Stimulated activated CD4-positive, alpha-beta T cell treated with anti-CD3 and anti-CD28 coated beads, TNF-alpha, amount 100 ng/mL, for 48 hours (primary cell): Measurements from ENCODE around the gene CCDC92B.

Source experiments
- DNase-seq, 3 donors: peaks; one replicate each; pipeline ENCODE4 v3.0.0-alpha.2; 2020; ENCODE audit warnings: low read depth in 3 of 3

CCDC92B gene

GRCh38 chr17:2778489-2778888 is 29.0 kb upstream of the CCDC92B start:
- no peak for DNase-seq

- no peak for DNase-seq
These were observed 27.9 kb upstream of the CCDC92B start for GRCh38 chr17:2777242-2777867.

GRCh38 chr17:2776589-2777241 is 27.3 kb upstream of the CCDC92B start:
- no peak for DNase-seq

GRCh38 chr17:2775206-2775605 is 25.8 kb upstream of the CCDC92B start:
- no peak for DNase-seq

- DNase-seq: no peak
These were observed 20.7 kb upstream of the CCDC92B start for GRCh38 chr17:2770129-2770528.

- DNase-seq: no peak
These were observed 9.4 kb upstream of the CCDC92B start for GRCh38 chr17:2758870-2759269.

GRCh38 chr17:2755891-2756724 is 6.7 kb upstream of the CCDC92B start:
- no peak for DNase-seq

- no peak for DNase-seq
These were observed 2.0 kb upstream of the CCDC92B start for GRCh38 chr17:2751491-2751890.

- DNase-seq: no peak
These were observed 1.3 kb upstream of the CCDC92B start for GRCh38 chr17:2750721-2751120.

- peak; percentile 33 to 51 (median 44) for DNase-seq
These were observed 331 bp upstream of the CCDC92B start for GRCh38 chr17:2749784-2750181.

- DNase-seq: no peak
These were observed 4.0 kb downstream of the CCDC92B start for GRCh38 chr17:2745317-2746037.

GRCh38 chr17:2737693-2738092 is 11.8 kb downstream of the CCDC92B start:
- DNase-seq: no peak

- no peak for DNase-seq
These were observed 12.5 kb downstream of the CCDC92B start for GRCh38 chr17:2736956-2737355.

GRCh38 chr17:2735896-2736295 is 13.6 kb downstream of the CCDC92B start:
- DNase-seq: no peak

- no peak for DNase-seq
These were observed 14.5 kb downstream of the CCDC92B start for GRCh38 chr17:2734939-2735338.

- no peak for DNase-seq
These were observed 17.6 kb downstream of the CCDC92B start for GRCh38 chr17:2731807-2732206.

- DNase-seq: no peak
These were observed 18.6 kb downstream of the CCDC92B start for GRCh38 chr17:2730764-2731353.

GRCh38 chr17:2724784-2725164 is 24.7 kb downstream of the CCDC92B start:
- DNase-seq: peak in 1 of 3 donors; percentile 36

- no peak for DNase-seq
These were observed 25.3 kb downstream of the CCDC92B start for GRCh38 chr17:2723997-2724783.

GRCh38 chr17:2723505-2723996 is 25.9 kb downstream of the CCDC92B start:
- no peak for DNase-seq

- DNase-seq: no peak
These were observed 26.8 kb downstream of the CCDC92B start for GRCh38 chr17:2722611-2723010.
